PC-3 (cell line): ENCODE results near the gene TLE5. TPM values are rescaled to one million over a fixed set of nuclear protein-coding genes. Genes with fewer than 3 reads are reported as not detected.

ENCODE experiments used
- ATAC-seq: fragments of 200-7000 bp; cut with Tn5 transposase; 2 replicates; pipeline ENCODE4 v1.9.1; 2020; ENCODE audit warnings: mild to moderate bottlenecking, moderate library complexity
- BruUV-seq: library from RNA; stranded (reverse); fragments of 400-500 nt; replicated peaks from 2 replicates; lab custom pipeline; 2021; lab: Mats Ljungman, UMichigan
- CTCF ChIA-PET: fragments of 300-600 bp; sonication (Branson Sonifier 250); formaldehyde crosslinking; loops from one replicate; lab custom pipeline; 2022; ENCODE audit warnings: antibody characterized with exemption; lab: Charles Lee
- POLR2A ChIA-PET: fragments of 300-600 bp; sonication (Branson Sonifier 250); formaldehyde crosslinking; loops from one replicate; lab custom pipeline; 2022; ENCODE audit warnings: antibody characterized with exemption; ENCODE audit not compliant: unreplicated experiment; lab: Charles Lee
- DNase-seq: peaks from one replicate; pipeline ENCODE4 v3.0.0-alpha.2; 2015
- H2AFZ ChIP-seq: fragments of 300-600 bp; sonication (generic); 2 replicates; pipeline ENCODE4 v1.6.0; 2016; ENCODE audit warnings: antibody characterized with exemption, low read length
- H3F3A ChIP-seq: fragments of 300-600 bp; sonication (generic); one replicate; pipeline ENCODE4 v1.6.0; 2017; ENCODE audit warnings: antibody characterized with exemption, low read length, control low read depth, mild to moderate bottlenecking; ENCODE audit not compliant: unreplicated experiment
- H3K27ac ChIP-seq: fragments of 300-600 bp; sonication (generic); 2 replicates; pipeline ENCODE4 v1.5.1; 2016; ENCODE audit warnings: mild to moderate bottlenecking, low read length
- H3K27me3 ChIP-seq: fragments of 300-600 bp; sonication (generic); 2 replicates; pipeline ENCODE4 v1.6.1; 2016; ENCODE audit warnings: low read length, mixed read lengths
- H3K36me3 ChIP-seq: fragments of 300-600 bp; sonication (generic); 2 replicates; pipeline ENCODE4 v1.6.1; 2016; ENCODE audit warnings: low read depth, mixed run types, low read length, mixed read lengths
- H3K4me1 ChIP-seq: fragments of 300-600 bp; sonication (generic); 2 replicates; pipeline ENCODE4 v1.5.1; 2016; ENCODE audit warnings: low read length; ENCODE audit not compliant: insufficient read depth
- H3K4me2 ChIP-seq: fragments of 300-600 bp; sonication (generic); 2 replicates; pipeline ENCODE4 v1.6.0; 2016; ENCODE audit warnings: low read length
- H3K4me3 ChIP-seq: fragments of 300-600 bp; sonication (generic); 2 replicates; pipeline ENCODE4 v1.5.1; 2016; ENCODE audit warnings: mild to moderate bottlenecking, low read length, mixed read lengths
- H3K79me2 ChIP-seq: fragments of 300-600 bp; sonication (generic); 2 replicates; pipeline ENCODE4 v1.6.1; 2017; ENCODE audit warnings: low read length, mixed read lengths
- H3K9ac ChIP-seq: fragments of 300-600 bp; sonication (generic); 2 replicates; pipeline ENCODE4 v1.6.0; 2016; ENCODE audit warnings: mild to moderate bottlenecking, low read length
- H3K9me2 ChIP-seq: fragments of 300-600 bp; sonication (generic); replicated peaks from 2 replicates; pipeline ENCODE4 v1.6.1; 2016; ENCODE audit warnings: mixed run types, low read length, mixed read lengths
- H3K9me3 ChIP-seq: fragments of 300-600 bp; sonication (generic); 2 replicates; pipeline ENCODE4 v1.6.1; 2016; ENCODE audit warnings: low read length, mixed read lengths
- H4K20me1 ChIP-seq: fragments of 300-600 bp; sonication (generic); 2 replicates; pipeline ENCODE4 v1.6.1; 2016; ENCODE audit warnings: low read length, mixed read lengths
- EZH2 ChIP-seq: fragments of 300-600 bp; sonication (generic); IDR thresholded peaks from one replicate; pipeline ENCODE4 v1.6.1; 2017; ENCODE audit warnings: antibody characterized with exemption, mild to moderate bottlenecking, low read length; ENCODE audit not compliant: unreplicated experiment
- EZH2phosphoT487 ChIP-seq: fragments of 300-600 bp; sonication (generic); IDR thresholded peaks from 2 replicates; pipeline ENCODE4 v1.6.1; 2018; ENCODE audit warnings: mild to moderate bottlenecking, antibody characterized with exemption, low read length, borderline replicate concordance
- intact Hi-C: fragments of 100-400 bp; cut with micrococcal nuclease; formaldehyde crosslinking; loops from 2 replicates; pipeline ENCODE4 v1.9.0; 2023
- total RNA-seq: library from RNA; depleted of rRNA; stranded (reverse); fragments of >200 nt; gene quantifications from 2 replicates; pipeline ENCODE4 v1.2.3, GENCODE V29; 2014
- TF ChIP-seq, protein P1 (sequence below): fragments of 300-600 bp; sonication (generic); conservative IDR thresholded peaks from 2 replicates; pipeline ENCODE4 v1.5.1; 2017; ENCODE audit warnings: antibody characterized with exemption, low read depth, mild to moderate bottlenecking, low read length

The TLE5 gene
- total RNA-seq, 1 experiment from 2014 or later: 351 TPM

DNA sequence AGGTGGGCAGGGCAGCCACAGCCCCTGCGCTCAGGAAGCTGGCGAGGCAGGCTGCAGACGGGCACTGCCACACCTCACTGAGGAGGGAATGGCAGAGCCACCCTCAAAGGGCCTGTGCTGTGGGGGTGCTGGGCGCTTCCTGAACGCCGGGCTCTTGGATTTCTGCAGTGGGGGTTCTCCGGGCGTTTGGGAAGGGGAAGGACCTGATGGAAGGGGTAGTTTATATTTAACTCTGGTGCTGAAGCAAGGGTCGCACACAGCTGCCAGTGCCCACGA, 42.4 kb upstream of the TLE5 start:
- no TSS peak for BruUV-seq
- Histone ChIP-seq H2AFZ (no peak overlapping the region), H3K4me1 (no peaks in the 10 kb centered on the region), H3K9me2 (no peaks in the 10 kb centered on the region), H4K20me1 (no peaks in the 10 kb centered on the region), H3F3A (no peaks in the 10 kb centered on the region), H3K4me3 (no peak overlapping the region), H3K4me2 (no peak overlapping the region), H3K36me3 (no peaks in the 10 kb centered on the region), H3K27ac (no peak overlapping the region), H3K9me3 (no peaks in the 10 kb centered on the region), H3K79me2 (peaks cover 90% of the 10 kb centered on the region), H3K27me3 (no peaks in the 10 kb centered on the region), H3K9ac (no peak overlapping the region)
- POLR2A ChIA-PET: interaction anchor here (0.6 kb wide), 1 partner anchor 57 kb away, joined by 3 read pairs; no protein-coding TSS in a partner anchor
- intact Hi-C loops: no loop called here
- DNase-seq (no peak), ATAC-seq (no peak)
- CTCF ChIA-PET: interaction anchor here (0.6 to 1.9 kb wide), 8 partner anchors 9 to 154 kb away, joined by 3 to 14 read pairs (median 3); no protein-coding TSS in a partner anchor
- TF ChIP-seq, protein P1, sequence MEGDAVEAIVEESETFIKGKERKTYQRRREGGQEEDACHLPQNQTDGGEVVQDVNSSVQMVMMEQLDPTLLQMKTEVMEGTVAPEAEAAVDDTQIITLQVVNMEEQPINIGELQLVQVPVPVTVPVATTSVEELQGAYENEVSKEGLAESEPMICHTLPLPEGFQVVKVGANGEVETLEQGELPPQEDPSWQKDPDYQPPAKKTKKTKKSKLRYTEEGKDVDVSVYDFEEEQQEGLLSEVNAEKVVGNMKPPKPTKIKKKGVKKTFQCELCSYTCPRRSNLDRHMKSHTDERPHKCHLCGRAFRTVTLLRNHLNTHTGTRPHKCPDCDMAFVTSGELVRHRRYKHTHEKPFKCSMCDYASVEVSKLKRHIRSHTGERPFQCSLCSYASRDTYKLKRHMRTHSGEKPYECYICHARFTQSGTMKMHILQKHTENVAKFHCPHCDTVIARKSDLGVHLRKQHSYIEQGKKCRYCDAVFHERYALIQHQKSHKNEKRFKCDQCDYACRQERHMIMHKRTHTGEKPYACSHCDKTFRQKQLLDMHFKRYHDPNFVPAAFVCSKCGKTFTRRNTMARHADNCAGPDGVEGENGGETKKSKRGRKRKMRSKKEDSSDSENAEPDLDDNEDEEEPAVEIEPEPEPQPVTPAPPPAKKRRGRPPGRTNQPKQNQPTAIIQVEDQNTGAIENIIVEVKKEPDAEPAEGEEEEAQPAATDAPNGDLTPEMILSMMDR: no peak
- no peak for TF ChIP-seq EZH2
- TF ChIP-seq EZH2phosphoT487: no peak

DNA sequence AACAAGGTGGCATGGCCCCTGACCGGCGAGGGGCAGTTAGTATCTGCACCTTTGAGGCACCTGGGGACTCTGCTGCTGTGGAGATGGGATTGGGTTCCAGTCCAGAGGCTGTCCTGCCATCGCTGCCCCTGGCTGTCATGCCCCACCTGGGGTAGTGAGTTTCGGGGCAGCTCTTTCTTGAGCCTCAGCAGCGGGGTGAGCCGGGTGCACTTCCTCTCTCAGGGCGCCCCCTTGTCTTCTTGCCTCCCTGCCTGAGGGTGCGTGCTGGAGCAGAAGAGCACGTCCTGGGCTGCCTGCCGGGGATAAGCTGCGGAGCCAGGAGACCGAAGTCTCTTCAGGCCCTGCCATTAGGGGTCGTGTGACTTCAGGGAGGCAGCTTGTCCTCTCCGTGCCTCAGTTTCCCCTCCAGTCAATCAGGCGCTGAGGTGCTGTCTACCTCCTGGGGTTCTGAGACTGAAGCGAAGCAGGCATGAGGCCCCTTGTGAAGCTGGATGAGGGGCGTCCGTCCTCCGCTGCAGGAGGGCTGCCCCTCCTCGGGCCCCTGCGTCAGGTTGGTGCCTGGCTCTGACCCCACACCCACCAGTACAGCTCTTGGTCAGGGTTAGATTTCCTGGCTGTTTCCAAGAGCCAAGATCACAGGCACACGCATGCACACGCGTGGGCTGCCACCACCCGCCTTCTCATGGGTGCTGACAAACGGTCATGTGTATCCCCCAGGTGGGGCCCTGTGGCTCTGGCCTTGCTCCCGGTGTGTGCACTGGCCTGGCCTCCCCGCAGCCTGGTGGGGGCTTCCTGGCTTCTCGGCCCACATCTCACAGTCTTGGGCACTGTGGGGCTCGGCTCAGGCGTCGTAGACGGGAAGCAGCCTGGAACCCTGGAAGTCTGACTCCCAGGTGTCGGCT, 40.2 kb upstream of the TLE5 start:
- BruUV-seq: no TSS peak
- H2AFZ ChIP-seq: no peak overlapping the region
- H3K36me3 ChIP-seq: no peaks in the 10 kb centered on the region
- H3K4me3 ChIP-seq: no peak overlapping the region
- no peaks in the 10 kb centered on the region for H3F3A ChIP-seq
- intact Hi-C loops: no loop called here
- H3K4me2 ChIP-seq: no peak overlapping the region
- H3K9me2 ChIP-seq: no peaks in the 10 kb centered on the region
- H3K9me3 ChIP-seq: no peaks in the 10 kb centered on the region
- no peak for TF ChIP-seq EZH2phosphoT487
- TF ChIP-seq, protein P1: no peak
- no peak for TF ChIP-seq EZH2
- no peaks in the 10 kb centered on the region for H3K4me1 ChIP-seq
- H4K20me1 ChIP-seq: 0 out of 2 replicates have a peak, but pooled peaks cover 4% of the 10 kb centered on the region
- no peaks in the 10 kb centered on the region for H3K27me3 ChIP-seq
- ChIA-PET POLR2A (interaction anchor here (0.5 kb wide), 1 partner anchor 625 kb away, joined by 10 read pairs; no protein-coding TSS in a partner anchor), CTCF (no interaction called here)
- ATAC-seq (no peak), DNase-seq (no peak)
- H3K9ac ChIP-seq: no peak overlapping the region
- no peak overlapping the region for H3K27ac ChIP-seq
- peaks cover 90% of the 10 kb centered on the region for H3K79me2 ChIP-seq
